Heart left ventricle (tissue), 16 donors: ENCODE data around the gene PPP2R3A. TPM values are rescaled to one million over a fixed set of nuclear protein-coding genes. Genes with fewer than 3 reads are reported as not detected.
"Not testable (repeated sequence)": the region's sequence is repeated elsewhere in the genome, so short reads cannot be mapped to it uniquely, and the experiment has no call there.

Source experiments
- ATAC-seq, 4 donors: fragments of 200-7000 bp; cut with Tn5 transposase; one replicate each; pipeline ENCODE4 v1.9.1; 2020 to 2022; ENCODE audit warnings: moderate library complexity in 4 of 4, mild to moderate bottlenecking in 3 of 4, moderate number of reproducible peaks in 1 of 4
- DNase-seq, 5 donors: peaks; one replicate each; pipeline ENCODE4 v3.0.0-alpha.2; 2020
- H3K27ac ChIP-seq, 12 donors: fragments of 200-600 bp; sonication (generic) in 4 of 12; one replicate each; pipeline versions ENCODE4 v1.5.0 to v1.8.0; 2016 to 2022; ENCODE audit warnings: mild to moderate bottlenecking in 2 of 12
- H3K27me3 ChIP-seq, 9 donors: fragments of 200-600 bp; sonication (generic) in 2 of 9; one replicate each; pipeline versions ENCODE4 v1.5.1 to v1.8.0; 2016 to 2022; ENCODE audit warnings: mild to moderate bottlenecking in 3 of 9
- H3K36me3 ChIP-seq, 9 donors: fragments of 200-600 bp; sonication (generic) in 2 of 9; one replicate each; pipeline versions ENCODE4 v1.5.0 to v1.8.0; 2018 to 2022; ENCODE audit warnings: mild to moderate bottlenecking in 2 of 9
- H3K4me1 ChIP-seq, 12 donors: fragments of 200-600 bp; sonication (generic) in 4 of 12; one replicate each; pipeline versions ENCODE4 v1.5.0 to v1.8.0; 2016 to 2022; ENCODE audit warnings: mild to moderate bottlenecking in 3 of 12
- H3K4me3 ChIP-seq, 12 donors: fragments of 200-600 bp; sonication (generic) in 4 of 12; one replicate each; pipeline versions ENCODE4 v1.5.0 to v1.8.0; 2017 to 2022; ENCODE audit warnings: mild to moderate bottlenecking in 9 of 12, moderate library complexity in 4 of 12
- H3K9me3 ChIP-seq, 12 donors: fragments of 200-600 bp; sonication (generic) in 4 of 12; one replicate each; pipeline versions ENCODE4 v1.5.0 to v1.8.0; 2016 to 2022; ENCODE audit warnings: mild to moderate bottlenecking in 1 of 12
- CTCF ChIP-seq, 12 donors: fragments of 200-600 bp; sonication (generic) in 4 of 12; IDR thresholded peaks; one replicate each; pipeline versions ENCODE4 v1.5.0 to v1.8.0; 2018 to 2022; ENCODE audit warnings: antibody characterized with exemption in 12 of 12, mild to moderate bottlenecking in 5 of 12
- POLR2A ChIP-seq, 2 donors: fragments of 450-650 bp; IDR thresholded peaks; one replicate each; pipeline ENCODE4 v1.6.1; 2017; ENCODE audit warnings: antibody characterized with exemption in 2 of 2, mild to moderate bottlenecking in 2 of 2, moderate library complexity in 2 of 2
- WGBS, 4 donors: extraction: QIAGEN DNeasy Blood & Tissue Kit in 2 of 4; methylation state at CpG; one replicate each; pipeline versions ENCODE4 v1.1.5 to v1.1.7; 2013 to 2018; 5-methylcytosine and 5-hydroxymethylcytosine counted together
- intact Hi-C, 10 donors: fragments of 100-400 bp; cut with DNase I; formaldehyde crosslinking; loops; one replicate each; pipeline versions ENCODE4 v1.11.1 to v1.14.2; 2022
- polyA plus RNA-seq, 2 donors: library from polyadenylated mRNA; stranded (reverse); fragments of 200-250 nt; gene quantifications; one replicate each; pipeline ENCODE4 v1.2.3, GENCODE V29; 2013
- total RNA-seq, 9 donors: library from RNA; depleted of rRNA in 2 of 9; stranded (reverse); fragments of >200 nt in 2 of 9; fragmentation: NEBNext Ultra II Directional in 3 of 9; extraction: Animal tissue kit (Norgen Biotek cat#: 25700) in 3 of 9; gene quantifications; one replicate each; pipeline versions ENCODE4 v1.1.0 to v1.2.4, GENCODE V29; 2016 to 2023
- donor health status: ischemic (EF 13 %, LVEDD 7.1; RV severe dilation, severe dysfunction).
- donor health status: healthy with polysubstance abuse.
- donor health status: DM: no; HTN: yes; CAD: no.
- donor health status: DM: no; HTN: no; CAD: no.
- donor health status: ischemic (EF 25% LVEDD 6.9; RV normal size, moderate dysfunction).
- donor health status: ischemic (EF 25% LVEDD 5.7; RV mildly dilated, moderate dysfunction).
- donor health status: healthy.
- donor health status: DM: yes; HTN: yes; CAD: no.
- donor health status: ischemic (EF 35%, LVEDD 5.7; RV mildly dilated, moderate dysfunction).
- donor health status: nonischemic (EF 11% LVEDD 7.7; RV severe dilation, severe dysfunction).
- donor health status: DM: yes; HTN: yes; CAD: no.
- donor health status: PGD.
- donor health status: ischemic (EF 29% LVEDD 5.4; RV normal size, mild dysfunction).
- donor health status: nonischemic (EF 23%, LVEDD 6.1; RV moderate dilation, normal function).

PPP2R3A gene
- total and polyA plus RNA-seq, 11 donors = 10.4 to 136 (median 92.4) TPM

- intact Hi-C loops = no loop called here
- Histone ChIP-seq H3K4me3 (no peak overlapping the region), H3K9me3 (no peaks in the 10 kb centered on the region), H3K36me3 (peaks cover 0 to 92% (median 36%) of the 10 kb centered on the region in 9 donors), H3K27me3 (no peaks in the 10 kb centered on the region), H3K27ac (no peak overlapping the region), H3K4me1 (no peaks in the 10 kb centered on the region)
- ATAC-seq (no peak), DNase-seq (no peak)
- 89 to 94% (median 90%) methylated on average over 2 of the region's 2 CpGs for WGBS, 4 donors
- TF ChIP-seq CTCF (IDR thresholded peaks at IDR 0.05) (no peak), POLR2A (IDR thresholded peaks at IDR 0.05) (no peak)
Measured at GRCh38 chr3:136110481-136110880, 145.0 kb downstream of the PPP2R3A start.

DNA sequence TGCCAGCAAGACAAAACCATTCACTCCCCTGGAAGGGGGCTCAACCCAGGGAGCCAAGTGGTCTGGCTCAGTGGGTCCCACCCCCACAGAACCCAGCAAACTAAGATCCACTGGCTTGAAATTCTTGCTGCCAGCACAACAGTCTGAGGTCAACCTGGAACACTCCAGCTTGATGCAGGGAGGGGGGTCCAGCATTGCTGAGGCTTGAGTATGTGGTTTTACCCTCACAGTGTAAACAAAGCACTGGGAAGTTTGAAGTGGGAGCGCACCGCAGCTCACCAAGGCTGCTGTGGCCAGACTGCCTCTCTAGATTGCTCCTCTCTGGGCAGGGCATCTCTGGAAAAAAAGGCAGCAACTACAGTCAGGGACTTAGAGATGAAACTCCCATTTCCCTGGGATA, 148.9 kb downstream of the PPP2R3A start:
- no peaks in the 10 kb centered on the region for H3K27me3 ChIP-seq
- DNase-seq = no peak
- H3K4me1 ChIP-seq = no peaks in the 10 kb centered on the region
- H3K4me3 ChIP-seq = no peak overlapping the region
- no peak for TF ChIP-seq CTCF (IDR thresholded peaks at IDR 0.05)
- TF ChIP-seq POLR2A (IDR thresholded peaks at IDR 0.05) = no peak
- intact Hi-C loops = no loop called here
- WGBS, 4 donors = 94 to 100% (median 96%) methylated on average over 2 of the region's 2 CpGs
- ATAC-seq = no peak
- H3K36me3 ChIP-seq = peaks cover 0 to 56% (median 20%) of the 10 kb centered on the region in 9 donors
- peaks cover 0 to 7% (median 0%) of the 10 kb centered on the region in 12 donors for H3K9me3 ChIP-seq
- H3K27ac ChIP-seq = no peak overlapping the region

- intact Hi-C loops, DNase-seq, H3K4me1 ChIP-seq, H3K27me3 ChIP-seq, H3K4me3 ChIP-seq, H3K27ac ChIP-seq, ATAC-seq: not testable (repeated sequence)
- 95 to 100% (median 99%) methylated on average over 1 of the region's 1 CpG for WGBS, 4 donors
- H3K9me3 ChIP-seq = peaks cover 0 to 11% (median 0%) of the 10 kb centered on the region in 12 donors
- H3K36me3 ChIP-seq = peaks cover 0 to 29% (median 4%) of the 10 kb centered on the region in 9 donors
Measured at GRCh38 chr3:136119332-136119731, 153.8 kb downstream of the PPP2R3A start.

GRCh38 chr3:136119783-136120182, 154.3 kb downstream of the PPP2R3A start:
- DNase-seq, H3K27me3 ChIP-seq, H3K4me1 ChIP-seq, H3K27ac ChIP-seq, ATAC-seq, intact Hi-C loops, H3K4me3 ChIP-seq: not testable (repeated sequence)
- WGBS, 4 donors = 91 to 98% (median 96%) methylated on average over 5 of the region's 5 CpGs
- Histone ChIP-seq H3K9me3 (peaks cover 0 to 11% (median 0%) of the 10 kb centered on the region in 12 donors), H3K36me3 (peaks cover 0 to 26% (median under 1%) of the 10 kb centered on the region in 9 donors)

- Histone ChIP-seq H3K27ac (no peak overlapping the region), H3K9me3 (peaks cover 0 to 11% (median 0%) of the 10 kb centered on the region in 12 donors), H3K4me3 (no peak overlapping the region), H3K36me3 (peaks cover 0 to 30% (median under 1%) of the 10 kb centered on the region in 9 donors), H3K4me1 (no peaks in the 10 kb centered on the region), H3K27me3 (no peaks in the 10 kb centered on the region)
- intact Hi-C loops = no loop called here
- 98 to 99% (median 98%) methylated on average over 8 of the region's 8 CpGs for WGBS, 4 donors
- no peak for DNase-seq
- no peak for ATAC-seq
- TF ChIP-seq POLR2A (IDR thresholded peaks at IDR 0.05) = no peak
- TF ChIP-seq CTCF (IDR thresholded peaks at IDR 0.05) = no peak
Measured at GRCh38 chr3:136120373-136121348, 155.1 kb downstream of the PPP2R3A start.
